Vagina (tissue), 2 donors: ENCODE data around the gene G6PC3. TPM values are rescaled to one million over a fixed set of nuclear protein-coding genes. Genes with fewer than 3 reads are reported as not detected.
"Not testable (repeated sequence)": the region's sequence is repeated elsewhere in the genome, so short reads cannot be mapped to it uniquely, and the experiment has no call there.

Source experiments
- DNase-seq, 2 donors: peaks; one replicate each; pipeline ENCODE4 v3.0.0-alpha.2; 2017; ENCODE audit errors: extremely low spot score in 2 of 2
- H3K27ac ChIP-seq: fragments of 200-600 bp; sonication (generic); one replicate; pipeline ENCODE4 v1.5.1; 2019
- H3K27me3 ChIP-seq: fragments of 200-600 bp; sonication (generic); one replicate; pipeline ENCODE4 v1.5.1; 2019
- H3K36me3 ChIP-seq, 2 donors: fragments of 200-600 bp; sonication (generic); one replicate each; pipeline ENCODE4 v1.5.1; 2017 to 2019
- H3K4me1 ChIP-seq: fragments of 200-600 bp; sonication (generic); one replicate; pipeline ENCODE4 v1.5.1; 2019
- H3K4me3 ChIP-seq, 2 donors: fragments of 200-600 bp; sonication (generic); 1 replicate in 1 of 2; 2 replicates in 1 of 2; pipeline ENCODE4 v1.5.1; 2016 to 2019
- H3K9me3 ChIP-seq: fragments of 200-600 bp; sonication (generic); one replicate; pipeline ENCODE4 v1.5.1; 2019
- CTCF ChIP-seq, 3 experiments: fragments of 450-650 bp in 2 of 3; fragments of 200-600 bp in 1 of 3; sonication (generic) in 1 of 3; IDR thresholded peaks; one replicate each; pipeline ENCODE4 v1.5.1; 2017 to 2019; ENCODE audit warnings: antibody characterized with exemption in 3 of 3, mild to moderate bottlenecking in 2 of 3, moderate library complexity in 2 of 3
- POLR2A ChIP-seq, 2 donors: fragments of 450-650 bp; IDR thresholded peaks; one replicate each; pipeline ENCODE4 v1.6.1; 2017; ENCODE audit warnings: antibody characterized with exemption in 2 of 2, mild to moderate bottlenecking in 2 of 2, moderate library complexity in 2 of 2
- POLR2AphosphoS5 ChIP-seq, 2 donors: sonication (generic); formaldehyde crosslinking; IDR thresholded peaks; one replicate each; pipeline ENCODE4 v1.9.0; 2017; ENCODE audit warnings: antibody characterized with exemption in 2 of 2, mild to moderate bottlenecking in 2 of 2, low read depth in 1 of 2; ENCODE audit not compliant: insufficient read depth in 1 of 2
- intact Hi-C: fragments of 100-400 bp; cut with DNase I; formaldehyde crosslinking; loops from one replicate; pipeline ENCODE4 v1.15.1; 2023
- total RNA-seq: library from RNA; depleted of rRNA; stranded (reverse); fragments of >200 nt; gene quantifications from one replicate; pipeline ENCODE4 v1.2.3, GENCODE V29; 2016

The G6PC3 gene
- total RNA-seq, 1 donor from 2014 or later: 44.0 TPM

- no peak for DNase-seq
- H3K27me3 ChIP-seq: no peaks in the 10 kb centered on the region
- peak overlapping the region; percentile 68 for H3K27ac ChIP-seq
- intact Hi-C loops: no loop called here
- H3K4me3 ChIP-seq: peak overlapping the region; percentile 21 to 38
- no peak for TF ChIP-seq POLR2AphosphoS5 (IDR thresholded peaks at IDR 0.05; ENCODE audit: insufficient read depth in 1 of 2, low read depth in 1 of 2)
- TF ChIP-seq CTCF (IDR thresholded peaks at IDR 0.05): no peak
- TF ChIP-seq POLR2A (IDR thresholded peaks at IDR 0.05): no peak
- peaks cover 34% of the 10 kb centered on the region for H3K4me1 ChIP-seq
- H3K9me3 ChIP-seq: no peaks in the 10 kb centered on the region
- H3K36me3 ChIP-seq: peaks cover 0 to 28% of the 10 kb centered on the region in 2 donors
Measured at GRCh38 chr17:44094701-44095387, 24.3 kb downstream of the G6PC3 start.

DNA sequence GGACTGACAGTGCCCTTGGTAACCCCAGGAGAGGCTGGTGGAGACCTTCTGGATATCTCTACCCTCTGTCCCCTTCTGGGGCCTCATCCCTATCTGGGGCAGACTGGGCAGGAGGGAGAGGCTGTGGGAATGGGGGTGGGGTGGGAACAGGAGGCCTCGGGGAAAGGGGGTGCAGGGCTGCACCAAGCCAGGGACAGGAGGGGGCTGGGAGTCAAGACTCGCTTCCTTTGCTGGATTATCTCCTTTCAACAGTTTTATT lies 24.8 kb downstream of the G6PC3 start:
- peak overlapping the region; percentile 21 to 38 for H3K4me3 ChIP-seq
- H3K36me3 ChIP-seq: peaks cover 0 to 28% of the 10 kb centered on the region in 2 donors
- TF ChIP-seq POLR2AphosphoS5 (IDR thresholded peaks at IDR 0.05; ENCODE audit: insufficient read depth in 1 of 2, low read depth in 1 of 2) (no peak), CTCF (IDR thresholded peaks at IDR 0.05) (no peak), POLR2A (IDR thresholded peaks at IDR 0.05) (no peak)
- no peak for DNase-seq
- H3K27ac ChIP-seq: peak overlapping the region; percentile 68
- no peaks in the 10 kb centered on the region for H3K9me3 ChIP-seq
- intact Hi-C loops: no loop called here
- peaks cover 34% of the 10 kb centered on the region for H3K4me1 ChIP-seq
- no peaks in the 10 kb centered on the region for H3K27me3 ChIP-seq

DNA sequence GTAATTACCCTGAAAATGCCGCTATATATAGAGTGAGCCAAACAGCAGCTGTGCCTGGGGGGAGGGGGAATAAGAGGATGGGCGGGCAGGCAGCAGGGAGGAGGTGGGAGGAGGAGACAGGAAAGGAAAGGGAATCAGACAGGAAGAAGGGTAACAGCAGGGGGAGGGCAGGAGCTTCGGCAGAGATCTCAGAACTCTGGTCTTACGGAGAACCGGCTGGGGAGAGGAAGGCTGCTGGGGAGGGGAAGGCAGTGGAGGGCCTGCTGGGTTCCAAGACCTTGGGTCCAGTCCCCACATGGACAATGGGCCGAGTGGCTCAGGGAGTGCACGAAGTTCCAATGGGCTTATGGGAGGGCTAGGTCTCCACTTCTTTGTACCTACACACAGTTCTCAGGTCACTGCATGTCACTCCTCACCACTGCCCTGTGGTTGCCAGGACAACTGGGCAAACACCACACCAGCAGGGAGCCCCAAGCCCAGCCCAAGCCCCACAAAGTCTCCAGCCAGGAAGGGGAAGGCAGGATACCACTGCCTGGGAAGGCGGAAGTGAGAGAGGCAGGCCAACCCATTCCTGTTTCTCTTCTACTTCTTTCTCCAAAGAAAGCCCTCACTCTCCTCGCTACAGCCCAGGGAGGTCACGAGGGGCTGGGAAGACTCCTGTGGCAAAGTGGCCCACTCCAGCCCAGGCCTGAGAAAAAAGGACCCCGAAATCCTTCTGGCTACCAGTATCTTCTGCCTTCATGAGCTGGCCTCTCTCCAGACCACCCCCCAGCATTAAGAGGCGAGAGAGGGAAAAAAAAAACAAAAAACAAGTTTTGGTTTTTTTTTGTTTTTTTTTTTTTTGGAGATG lies 25.3 kb downstream of the G6PC3 start:
- peaks cover 34% of the 10 kb centered on the region for H3K4me1 ChIP-seq
- TF ChIP-seq POLR2AphosphoS5 (IDR thresholded peaks at IDR 0.05; ENCODE audit: insufficient read depth in 1 of 2, low read depth in 1 of 2): peak in 1 of 2 donors; percentile 42
- no peak for TF ChIP-seq CTCF (IDR thresholded peaks at IDR 0.05)
- H3K36me3 ChIP-seq: peaks cover 0 to 27% of the 10 kb centered on the region in 2 donors
- no peak for DNase-seq
- intact Hi-C loops: no loop called here
- no peaks in the 10 kb centered on the region for H3K9me3 ChIP-seq
- peak overlapping the region; percentile 68 for H3K27ac ChIP-seq
- peak overlapping the region; percentile 21 to 38 for H3K4me3 ChIP-seq
- H3K27me3 ChIP-seq: no peaks in the 10 kb centered on the region

DNA sequence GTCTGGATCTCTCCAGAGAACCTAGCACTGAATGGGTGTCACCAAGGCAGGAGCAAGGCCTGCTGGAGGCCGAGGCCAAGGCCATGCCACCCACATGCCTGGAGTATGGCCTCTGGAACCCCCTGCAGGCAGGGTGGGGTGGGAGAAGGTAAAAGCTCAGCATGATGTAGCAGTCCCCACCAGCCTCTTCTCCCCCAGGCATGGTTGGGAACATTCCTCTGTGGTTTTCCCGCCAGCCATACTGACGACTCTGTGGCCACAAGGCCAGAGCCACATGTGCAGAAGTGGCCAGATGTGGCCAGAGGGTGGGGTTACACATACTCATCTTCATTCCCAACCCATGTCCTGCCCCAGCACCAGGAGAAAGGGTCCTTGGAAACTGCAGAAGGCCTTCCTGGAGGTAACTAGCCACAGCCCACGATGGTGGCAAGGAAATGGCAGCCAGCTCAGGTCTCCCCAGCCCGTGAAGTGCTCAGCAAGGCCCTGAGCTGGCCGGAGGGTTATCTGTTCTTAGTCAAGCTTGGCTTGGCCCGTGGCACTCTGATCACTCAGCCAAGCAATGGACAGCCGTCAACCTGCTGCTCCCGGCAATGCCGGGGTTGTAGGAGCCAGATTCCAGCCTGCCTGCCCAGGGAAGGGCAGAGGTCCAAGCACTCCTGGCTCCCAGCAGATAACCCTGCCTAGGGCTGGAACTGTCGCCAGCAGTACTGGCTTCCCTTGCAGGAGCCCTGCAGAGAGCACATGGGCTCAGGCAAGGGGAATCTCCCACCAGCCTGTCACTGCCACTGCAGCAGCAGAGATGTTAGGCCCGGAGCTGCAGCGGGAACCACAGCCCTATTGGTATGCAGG lies 26.8 kb downstream of the G6PC3 start:
- no peak for TF ChIP-seq CTCF (IDR thresholded peaks at IDR 0.05)
- TF ChIP-seq POLR2AphosphoS5 (IDR thresholded peaks at IDR 0.05; ENCODE audit: insufficient read depth in 1 of 2, low read depth in 1 of 2): no peak
- TF ChIP-seq POLR2A (IDR thresholded peaks at IDR 0.05): no peak
- peaks cover 0 to 13% of the 10 kb centered on the region in 2 donors for H3K36me3 ChIP-seq
- peaks cover 34% of the 10 kb centered on the region for H3K4me1 ChIP-seq
- H3K4me3 ChIP-seq: no peak overlapping the region
- no peaks in the 10 kb centered on the region for H3K9me3 ChIP-seq
- DNase-seq: no peak
- no peaks in the 10 kb centered on the region for H3K27me3 ChIP-seq
- intact Hi-C loops: no loop called here
- peak overlapping the region; percentile 68 for H3K27ac ChIP-seq

- H3K36me3 ChIP-seq, H3K27me3 ChIP-seq, DNase-seq, intact Hi-C loops, H3K4me3 ChIP-seq, H3K9me3 ChIP-seq, H3K27ac ChIP-seq: not testable (repeated sequence)
- H3K4me1 ChIP-seq: peaks cover 27% of the 10 kb centered on the region
Measured at GRCh38 chr17:44101858-44102257, 31.3 kb downstream of the G6PC3 start.
